Uterus (tissue), 2 donors: ENCODE results near the gene FUT8.

Experiments
- POLR2A ChIP-seq, 2 donors: fragments of 450-650 bp; IDR thresholded peaks; one replicate each; pipeline ENCODE4 v1.6.1; 2016; ENCODE audit warnings: antibody characterized with exemption in 2 of 2, mild to moderate bottlenecking in 1 of 2, moderate library complexity in 1 of 2
- TF ChIP-seq, protein P1 (sequence below), 4 experiments: fragments of 200-600 bp in 2 of 4; fragments of 450-650 bp in 2 of 4; sonication (generic) in 2 of 4; IDR thresholded peaks; one replicate each; pipeline ENCODE4 v1.5.1; 2016 to 2019; ENCODE audit warnings: antibody characterized with exemption in 4 of 4, mild to moderate bottlenecking in 2 of 4, moderate library complexity in 1 of 4

DNA sequence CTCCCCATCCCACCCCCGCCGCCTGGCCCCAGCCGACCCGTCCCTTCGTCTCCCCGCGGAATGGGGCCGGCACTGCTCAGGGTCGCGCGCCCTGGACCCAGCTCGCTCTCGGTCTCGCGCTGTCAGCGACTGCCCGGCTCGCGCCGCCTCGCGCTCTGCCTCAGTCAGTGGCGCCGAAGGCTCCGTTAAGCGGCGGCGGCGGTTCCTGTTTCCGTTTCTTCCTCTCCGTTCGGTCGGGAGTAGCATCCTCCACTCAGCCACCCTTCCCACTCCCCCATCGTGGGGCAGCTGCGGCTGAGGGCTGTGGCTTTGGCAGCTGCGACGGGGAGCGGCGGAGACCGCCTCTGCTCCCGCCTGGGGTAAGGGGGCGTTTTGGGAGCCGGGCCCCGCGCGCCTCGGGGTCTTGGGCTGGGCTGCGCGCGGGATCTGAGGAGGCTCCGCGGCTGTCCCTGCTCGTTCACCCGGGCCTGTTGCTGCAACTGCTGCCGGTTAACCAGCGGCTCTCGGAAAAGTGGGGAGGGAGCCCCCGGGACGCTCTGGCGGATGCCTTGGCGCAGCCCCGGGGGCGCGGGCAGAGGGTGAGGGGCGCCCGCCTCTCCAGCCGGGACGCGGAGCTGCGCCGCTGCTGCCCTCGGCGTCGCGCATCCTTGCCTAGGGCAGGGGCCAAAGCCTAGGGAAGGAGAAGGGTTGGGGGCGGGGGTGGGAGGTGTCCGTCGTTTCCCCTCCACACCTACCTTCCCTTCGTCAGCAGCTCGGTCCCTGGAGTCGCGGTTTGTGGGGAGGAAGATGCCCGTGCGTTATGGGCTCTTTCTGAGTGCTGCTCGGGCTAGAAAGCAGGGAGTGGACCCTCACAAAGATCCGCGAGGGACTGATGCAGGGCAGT lies 567 bp downstream of the FUT8 start:
- TF ChIP-seq, protein P1, sequence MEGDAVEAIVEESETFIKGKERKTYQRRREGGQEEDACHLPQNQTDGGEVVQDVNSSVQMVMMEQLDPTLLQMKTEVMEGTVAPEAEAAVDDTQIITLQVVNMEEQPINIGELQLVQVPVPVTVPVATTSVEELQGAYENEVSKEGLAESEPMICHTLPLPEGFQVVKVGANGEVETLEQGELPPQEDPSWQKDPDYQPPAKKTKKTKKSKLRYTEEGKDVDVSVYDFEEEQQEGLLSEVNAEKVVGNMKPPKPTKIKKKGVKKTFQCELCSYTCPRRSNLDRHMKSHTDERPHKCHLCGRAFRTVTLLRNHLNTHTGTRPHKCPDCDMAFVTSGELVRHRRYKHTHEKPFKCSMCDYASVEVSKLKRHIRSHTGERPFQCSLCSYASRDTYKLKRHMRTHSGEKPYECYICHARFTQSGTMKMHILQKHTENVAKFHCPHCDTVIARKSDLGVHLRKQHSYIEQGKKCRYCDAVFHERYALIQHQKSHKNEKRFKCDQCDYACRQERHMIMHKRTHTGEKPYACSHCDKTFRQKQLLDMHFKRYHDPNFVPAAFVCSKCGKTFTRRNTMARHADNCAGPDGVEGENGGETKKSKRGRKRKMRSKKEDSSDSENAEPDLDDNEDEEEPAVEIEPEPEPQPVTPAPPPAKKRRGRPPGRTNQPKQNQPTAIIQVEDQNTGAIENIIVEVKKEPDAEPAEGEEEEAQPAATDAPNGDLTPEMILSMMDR (IDR thresholded peaks at IDR 0.05): no peak
- TF ChIP-seq POLR2A (IDR thresholded peaks at IDR 0.05): no peak
